GM21576 (cell line): Measurements from ENCODE around the gene AMHR2.

ENCODE experiments used
- ATAC-seq: cut with Tn5 transposase; IDR thresholded peaks from one replicate; pipeline ENCODE4 v1.9.1; 2021; ENCODE audit warnings: mild to moderate bottlenecking, moderate library complexity; ENCODE audit not compliant: unreplicated experiment

Gene AMHR2

GRCh38 chr12:53452159-53453077, 28.8 kb downstream of the AMHR2 start:
- ATAC-seq, result no peak

- no peak for ATAC-seq
Observed at GRCh38 chr12:53453953-53454640, 30.4 kb downstream of the AMHR2 start.

- ATAC-seq, result no peak
Observed at GRCh38 chr12:53454707-53455106, 31.1 kb downstream of the AMHR2 start.

- no peak for ATAC-seq
Observed at GRCh38 chr12:53456654-53457366, 33.2 kb downstream of the AMHR2 start.

- ATAC-seq, result no peak
Observed at GRCh38 chr12:53459097-53459496, 35.4 kb downstream of the AMHR2 start.

GRCh38 chr12:53461059-53461458, 37.4 kb downstream of the AMHR2 start:
- no peak for ATAC-seq

GRCh38 chr12:53461591-53461990, 37.9 kb downstream of the AMHR2 start:
- no peak for ATAC-seq

GRCh38 chr12:53462935-53463334, 39.3 kb downstream of the AMHR2 start:
- ATAC-seq, result no peak

GRCh38 chr12:53463802-53464560, 40.3 kb downstream of the AMHR2 start:
- ATAC-seq, result no peak

- ATAC-seq, result no peak
Observed at GRCh38 chr12:53464685-53465418, 41.2 kb downstream of the AMHR2 start.

GRCh38 chr12:53465679-53466078, 42.0 kb downstream of the AMHR2 start:
- no peak for ATAC-seq

GRCh38 chr12:53466640-53467039, 43.0 kb downstream of the AMHR2 start:
- no peak for ATAC-seq

GRCh38 chr12:53467082-53467481, 43.4 kb downstream of the AMHR2 start:
- no peak for ATAC-seq

- no peak for ATAC-seq
Observed at GRCh38 chr12:53467880-53468279, 44.2 kb downstream of the AMHR2 start.

- ATAC-seq, result no peak
Observed at GRCh38 chr12:53468282-53468681, 44.6 kb downstream of the AMHR2 start.

GRCh38 chr12:53472056-53472582, 48.5 kb downstream of the AMHR2 start:
- ATAC-seq, result no peak

- ATAC-seq, result no peak
Observed at GRCh38 chr12:53474077-53474476, 50.4 kb downstream of the AMHR2 start.

GRCh38 chr12:53474819-53475218, 51.2 kb downstream of the AMHR2 start:
- ATAC-seq, result no peak

GRCh38 chr12:53476769-53477209, 53.1 kb downstream of the AMHR2 start:
- ATAC-seq, result no peak

GRCh38 chr12:53478865-53479264, 55.2 kb downstream of the AMHR2 start:
- ATAC-seq, result no peak
